ENCODE measurements around the gene MTFR1L. TPM values are rescaled to one million over a fixed set of nuclear protein-coding genes. Genes with fewer than 3 reads are reported as not detected.

Gene MTFR1L
- total RNA-seq, 2 donors from 2014 or later: 154 to 303 TPM

- Histone ChIP-seq H3K27me3 (no peaks in the 10 kb centered on the region), H3K4me3 (no peak overlapping the region), H3K4me1 (peaks cover 0 to 73% of the 10 kb centered on the region in 2 donors), H3K9me3 (no peaks in the 10 kb centered on the region), H3K27ac (no peak overlapping the region), H3K36me3 (no peaks in the 10 kb centered on the region)
- DNase-seq (ENCODE audit: low spot score): no peak
- TF ChIP-seq CTCF (IDR thresholded peaks at IDR 0.05): no peak
Observed at GRCh38 chr1:25802915-25803314, 16.8 kb upstream of the MTFR1L start.

- Histone ChIP-seq H3K4me3 (no peak overlapping the region), H3K27ac (no peak overlapping the region), H3K4me1 (peaks cover 0 to 76% of the 10 kb centered on the region in 2 donors), H3K36me3 (no peaks in the 10 kb centered on the region), H3K9me3 (no peaks in the 10 kb centered on the region), H3K27me3 (no peaks in the 10 kb centered on the region)
- no peak for TF ChIP-seq CTCF (IDR thresholded peaks at IDR 0.05)
- DNase-seq (ENCODE audit: low spot score): no peak
Observed at GRCh38 chr1:25803368-25803767, 16.4 kb upstream of the MTFR1L start.

- Histone ChIP-seq H3K36me3 (peaks cover 10% of the 10 kb centered on the region), H3K27me3 (no peaks in the 10 kb centered on the region), H3K9me3 (no peaks in the 10 kb centered on the region), H3K4me3 (no peak overlapping the region), H3K27ac (peak overlapping the region; percentile 56 to 58), H3K4me1 (peaks cover 0 to 80% of the 10 kb centered on the region in 2 donors)
- DNase-seq (ENCODE audit: low spot score): no peak
- no peak for TF ChIP-seq CTCF (IDR thresholded peaks at IDR 0.05)
Observed at GRCh38 chr1:25804244-25804963, 15.3 kb upstream of the MTFR1L start.

- H3K4me3 ChIP-seq: no peak overlapping the region
- peaks cover 0 to 77% of the 10 kb centered on the region in 2 donors for H3K4me1 ChIP-seq
- no peaks in the 10 kb centered on the region for H3K9me3 ChIP-seq
- peaks cover 16% of the 10 kb centered on the region for H3K36me3 ChIP-seq
- peak overlapping the region; percentile 56 to 58 for H3K27ac ChIP-seq
- no peaks in the 10 kb centered on the region for H3K27me3 ChIP-seq
- no peak for DNase-seq (ENCODE audit: low spot score)
- TF ChIP-seq CTCF (IDR thresholded peaks at IDR 0.05): no peak
Observed at GRCh38 chr1:25804964-25805862, 14.5 kb upstream of the MTFR1L start.

- DNase-seq (ENCODE audit: low spot score): no peak
- no peak for TF ChIP-seq CTCF (IDR thresholded peaks at IDR 0.05)
- Histone ChIP-seq H3K36me3 (peaks cover 16% of the 10 kb centered on the region), H3K27me3 (no peaks in the 10 kb centered on the region), H3K4me1 (peaks cover 0 to 80% of the 10 kb centered on the region in 2 donors), H3K27ac (peak overlapping the region; percentile 56 to 58), H3K4me3 (no peak overlapping the region), H3K9me3 (no peaks in the 10 kb centered on the region)
Observed at GRCh38 chr1:25805863-25806225, 13.9 kb upstream of the MTFR1L start.

All from right atrium auricular region (tissue), 2 donors.